ENCODE measurements around the gene TRAPPC14.

The TRAPPC14 gene

DNA sequence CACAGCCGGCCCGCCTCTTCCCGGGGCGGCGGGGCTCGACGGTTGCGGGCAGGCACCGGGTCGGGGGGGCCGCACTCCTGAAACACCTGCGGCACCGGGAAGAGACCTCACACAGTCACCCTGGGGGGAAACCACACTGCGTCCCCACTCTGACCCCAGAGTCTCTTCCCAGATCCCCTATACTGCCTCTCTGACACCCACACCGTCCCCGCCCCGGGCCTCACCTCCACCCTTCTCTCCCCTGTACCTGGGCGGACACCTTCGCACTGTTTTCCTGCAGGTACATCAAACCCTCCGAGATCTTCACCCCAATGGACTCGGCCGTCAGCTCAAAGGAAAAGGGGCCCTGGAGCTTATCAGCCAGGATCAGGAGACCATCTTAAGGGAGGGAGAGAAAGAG, 13.3 kb upstream of the TRAPPC14 start:
- DNase-seq = no peak

DNA sequence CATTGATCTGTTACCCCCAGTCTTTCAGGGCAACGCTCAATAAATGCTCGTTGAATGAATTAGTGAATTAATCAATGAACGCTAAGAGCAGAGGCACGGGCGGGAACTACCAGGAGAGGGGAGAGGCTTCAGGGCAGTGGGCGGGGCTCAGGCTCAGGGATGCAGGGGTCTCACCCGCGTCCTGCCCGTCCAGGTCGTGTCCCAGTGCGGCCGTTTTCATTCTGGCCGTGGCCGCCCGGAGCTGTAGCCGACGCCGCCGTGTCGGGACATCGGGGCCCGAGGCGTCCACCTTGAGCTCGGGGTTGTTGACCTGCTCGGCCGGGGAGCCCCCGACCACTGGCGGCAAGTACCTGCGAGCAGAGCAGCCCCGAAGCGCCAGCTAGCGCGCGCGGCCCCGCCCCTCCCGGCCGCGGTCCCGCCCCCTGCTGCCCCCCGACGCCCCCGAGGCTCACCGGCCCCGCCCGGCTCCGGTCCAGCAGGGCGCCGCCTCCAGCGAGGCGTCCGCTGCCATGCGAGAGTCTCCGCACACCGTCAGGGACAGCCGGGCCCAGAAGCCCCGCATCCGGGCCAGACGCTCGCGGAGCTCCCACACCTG, 12.7 kb upstream of the TRAPPC14 start:
- DNase-seq = no peak

DNA sequence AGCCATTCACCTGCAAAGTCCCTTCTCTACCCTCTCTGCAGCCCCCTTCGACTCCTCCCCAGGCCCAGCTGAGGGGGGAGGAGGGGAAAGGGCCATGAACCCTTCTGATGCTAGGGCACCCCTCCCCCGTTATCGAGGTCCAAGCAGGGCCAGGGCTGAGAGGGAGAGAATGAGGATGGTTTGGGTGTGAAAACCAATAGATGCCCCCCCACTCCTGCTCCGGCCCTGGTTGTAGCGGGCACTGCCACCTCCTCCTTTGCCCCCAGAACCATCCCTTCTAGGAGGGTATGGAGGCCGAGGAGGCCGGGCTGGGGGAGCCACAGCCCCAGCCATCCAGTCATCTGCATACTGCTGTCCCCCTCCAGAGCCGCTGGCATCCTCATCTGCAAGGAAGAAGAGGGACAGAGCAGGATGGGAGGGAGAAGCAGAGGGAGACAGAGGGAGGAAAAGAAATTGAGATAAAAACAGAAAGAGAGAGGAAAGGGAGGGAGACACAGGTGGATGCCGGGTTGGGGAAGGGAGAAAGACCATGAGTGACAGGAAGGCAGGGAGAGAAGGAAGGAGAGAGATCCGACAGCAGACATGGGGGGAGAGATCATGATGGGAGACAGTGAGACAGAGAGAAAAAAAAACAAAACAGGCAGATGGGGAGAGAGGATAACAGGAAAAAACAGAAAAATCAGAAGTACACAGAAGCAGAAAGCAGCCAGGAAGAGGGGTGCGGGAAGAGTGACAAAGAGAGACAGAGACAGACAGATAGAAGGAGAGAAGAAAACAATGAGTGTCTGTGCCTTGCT, 11.8 kb upstream of the TRAPPC14 start:
- no peak for DNase-seq

DNA sequence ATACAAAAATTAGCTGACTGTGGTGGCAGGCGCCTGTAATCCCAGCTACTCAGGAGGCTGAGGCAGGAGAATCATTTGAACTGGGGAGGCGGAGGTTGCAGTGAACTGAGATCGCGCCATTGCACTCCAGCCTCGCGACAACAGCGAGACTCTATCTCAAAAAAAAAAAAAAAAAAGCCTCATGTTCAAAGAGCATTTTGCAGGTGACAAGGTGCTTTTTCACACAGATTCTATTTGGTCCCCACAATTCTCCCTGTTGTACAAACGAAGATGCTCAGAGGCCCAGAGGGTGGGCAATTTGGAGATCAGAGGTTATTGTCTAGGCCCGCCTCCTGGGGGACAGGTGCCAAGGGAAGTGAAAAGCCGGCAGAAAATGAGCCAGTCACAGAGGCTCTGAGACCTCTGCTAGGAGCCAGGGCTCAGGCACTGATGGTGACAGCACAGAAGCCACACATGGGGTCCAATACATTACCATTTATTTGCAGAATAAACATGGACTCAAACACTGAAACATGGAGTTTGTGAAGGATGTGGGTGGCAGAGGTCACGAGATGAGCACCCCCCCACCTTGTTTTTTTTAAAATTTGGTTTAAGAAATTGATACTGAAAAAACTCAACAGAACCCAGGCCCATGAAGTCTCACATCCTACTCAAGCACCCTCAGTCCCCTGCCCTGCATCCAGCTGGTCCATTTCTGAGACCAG, 10.8 kb upstream of the TRAPPC14 start:
- DNase-seq = no peak

DNA sequence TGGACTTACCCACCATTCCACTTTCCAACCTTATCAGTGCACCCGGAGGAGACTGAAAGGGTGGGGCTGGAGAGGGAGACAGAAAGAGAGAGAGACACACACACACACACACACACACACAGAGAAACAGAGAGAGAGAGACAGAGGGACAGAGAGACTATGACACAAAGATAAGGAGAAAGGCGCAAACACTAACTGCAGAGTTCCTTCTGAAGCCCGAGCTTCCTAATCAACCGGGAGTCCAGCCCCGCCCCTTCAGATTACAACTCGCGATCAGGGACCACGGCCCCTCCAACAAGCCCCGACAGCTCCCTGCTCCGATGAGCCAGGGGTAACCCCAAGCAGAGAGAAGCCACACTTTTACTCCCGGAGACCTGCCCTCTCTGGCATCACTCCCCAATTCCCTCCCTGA, 9.4 kb upstream of the TRAPPC14 start:
- DNase-seq = no peak

DNA sequence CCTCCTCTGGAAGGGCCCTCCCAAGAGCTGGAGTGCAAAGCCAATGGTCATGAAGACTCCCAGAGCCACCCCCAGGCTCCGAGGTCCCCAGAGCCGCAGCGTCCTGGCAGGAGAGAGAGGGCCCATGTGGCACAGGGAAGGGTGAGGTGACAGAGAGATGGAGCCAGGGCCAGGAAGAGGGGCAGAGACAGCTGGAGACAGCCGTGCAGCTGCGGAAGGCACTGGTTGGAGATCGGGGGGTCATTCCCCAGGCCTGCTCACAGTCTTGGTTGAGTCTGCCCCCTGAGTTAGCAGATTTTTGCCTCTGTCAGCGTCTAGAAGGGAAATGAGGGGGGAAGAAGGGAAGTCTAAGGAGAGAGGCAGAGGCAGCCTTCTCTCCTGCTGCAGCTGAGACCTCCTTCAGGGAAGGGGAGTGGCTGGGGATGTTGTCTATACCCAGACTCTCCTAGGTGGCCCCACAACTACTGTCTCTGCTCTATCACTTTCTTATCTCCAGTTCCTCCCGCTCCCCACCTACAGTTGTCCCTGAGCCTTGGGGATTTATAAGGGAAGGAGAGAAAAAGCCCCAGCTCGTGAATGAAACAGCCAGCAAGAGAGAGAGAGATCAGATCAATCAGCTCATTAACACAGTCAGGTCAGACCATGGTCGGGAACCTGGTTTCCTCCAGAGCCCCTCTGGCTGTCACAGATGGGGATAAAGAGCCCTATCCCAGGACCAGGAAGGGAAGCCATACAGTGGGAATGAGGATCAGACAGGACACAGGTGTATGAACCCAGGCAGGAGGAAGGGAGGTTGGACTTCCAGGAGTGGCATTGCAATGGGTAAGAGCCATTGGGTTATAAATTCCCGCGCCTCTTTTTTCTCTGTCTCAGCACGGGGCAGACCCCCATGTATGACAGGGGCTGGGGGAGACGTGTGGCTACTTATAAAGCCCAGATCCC, 8.7 kb upstream of the TRAPPC14 start:
- no peak for DNase-seq

DNA sequence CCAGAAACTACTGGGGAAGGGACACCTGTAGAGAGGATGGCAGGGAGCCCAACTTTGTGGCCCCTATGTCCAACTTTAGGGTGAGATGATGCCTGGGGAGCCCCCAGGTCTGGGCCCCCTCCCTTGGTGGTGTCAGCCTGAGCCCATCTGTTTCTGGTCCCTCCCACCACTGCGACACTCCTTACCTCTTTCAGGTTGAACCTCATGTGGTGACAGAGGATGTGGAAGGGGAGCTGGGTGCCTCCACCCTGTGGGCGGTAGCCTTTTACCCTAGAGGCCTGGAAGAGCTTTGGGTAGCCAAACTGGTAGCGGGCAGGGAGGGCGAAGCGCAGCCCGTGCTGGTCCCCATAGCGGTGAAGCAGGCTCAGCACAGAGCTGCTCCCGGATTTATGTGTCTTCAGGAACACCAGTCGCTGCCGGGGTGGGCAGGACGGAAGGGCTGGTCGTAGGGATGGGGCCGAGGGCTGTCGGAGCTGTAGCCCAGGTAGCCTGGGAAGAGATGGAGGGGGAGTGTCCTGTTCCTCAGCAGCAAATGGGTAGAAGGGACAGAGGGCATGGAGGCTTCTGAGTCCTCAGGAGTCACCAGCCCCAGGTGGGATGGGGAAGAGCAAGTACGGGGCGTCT, 7.9 kb upstream of the TRAPPC14 start:
- DNase-seq = no peak

DNA sequence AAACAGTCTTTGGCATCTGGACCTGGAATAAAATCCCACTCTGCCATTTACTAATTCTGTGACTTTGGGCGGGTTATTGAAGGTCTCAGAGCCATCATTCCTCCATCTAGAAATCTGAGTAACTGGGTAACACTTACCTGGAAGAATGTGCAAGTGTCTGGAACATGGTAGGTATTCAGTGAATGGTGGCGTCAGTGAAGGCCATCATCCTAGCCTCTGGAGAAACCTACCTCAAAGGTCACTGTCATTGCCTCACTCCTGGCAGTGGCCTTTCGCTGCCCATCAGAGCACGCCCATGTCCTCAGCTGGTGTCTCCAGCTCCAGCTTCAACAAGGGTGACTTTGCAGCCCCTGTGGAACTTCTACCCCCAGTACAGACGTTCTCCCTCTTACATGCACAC, 5.3 kb upstream of the TRAPPC14 start:
- DNase-seq = no peak

DNA sequence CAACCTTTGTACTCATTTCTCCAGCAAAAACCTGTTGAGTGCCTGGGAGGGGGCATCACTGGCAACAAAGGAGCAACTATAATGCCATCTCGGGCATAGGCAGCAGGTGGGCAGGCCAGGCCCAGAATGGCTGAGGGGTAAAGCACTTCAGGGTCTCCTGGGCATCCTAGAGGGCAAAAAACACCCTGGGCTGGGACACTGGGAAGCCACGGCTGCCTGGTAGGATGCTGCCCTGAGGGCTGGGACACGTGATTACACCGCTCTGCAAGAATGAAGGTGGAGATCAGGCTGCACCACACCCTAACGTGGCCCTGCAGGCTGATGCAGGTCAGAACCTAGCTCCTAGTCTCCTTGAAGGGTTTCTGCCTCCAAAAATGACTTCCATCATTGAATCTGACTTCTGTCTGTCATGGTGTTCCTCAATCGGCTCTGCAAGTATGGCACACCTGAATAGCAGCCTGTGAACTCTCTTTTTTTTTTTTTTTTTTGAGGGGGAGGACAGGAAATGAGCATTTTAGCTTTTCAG, 4.5 kb upstream of the TRAPPC14 start:
- no peak for DNase-seq

DNA sequence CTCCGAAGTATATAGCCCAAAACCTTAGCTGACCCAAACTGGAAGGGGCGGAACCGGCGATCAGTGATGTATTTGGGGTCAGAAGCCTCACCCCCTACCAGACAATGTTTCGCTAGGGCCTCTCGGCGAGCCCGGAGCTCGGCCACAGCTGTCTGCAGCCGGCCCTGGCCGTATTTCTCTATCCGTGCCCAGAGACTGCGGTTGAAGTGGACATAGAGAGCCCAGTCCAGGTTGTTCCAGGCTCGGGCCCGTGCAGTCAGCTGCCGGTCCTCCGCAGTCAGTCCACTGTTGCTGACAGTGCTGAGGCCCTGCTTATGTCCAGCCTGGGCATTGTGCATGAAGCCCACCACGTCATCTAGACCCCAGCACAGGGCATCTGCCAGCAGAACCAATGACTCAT, 1.5 kb upstream of the TRAPPC14 start:
- no peak for DNase-seq

DNA sequence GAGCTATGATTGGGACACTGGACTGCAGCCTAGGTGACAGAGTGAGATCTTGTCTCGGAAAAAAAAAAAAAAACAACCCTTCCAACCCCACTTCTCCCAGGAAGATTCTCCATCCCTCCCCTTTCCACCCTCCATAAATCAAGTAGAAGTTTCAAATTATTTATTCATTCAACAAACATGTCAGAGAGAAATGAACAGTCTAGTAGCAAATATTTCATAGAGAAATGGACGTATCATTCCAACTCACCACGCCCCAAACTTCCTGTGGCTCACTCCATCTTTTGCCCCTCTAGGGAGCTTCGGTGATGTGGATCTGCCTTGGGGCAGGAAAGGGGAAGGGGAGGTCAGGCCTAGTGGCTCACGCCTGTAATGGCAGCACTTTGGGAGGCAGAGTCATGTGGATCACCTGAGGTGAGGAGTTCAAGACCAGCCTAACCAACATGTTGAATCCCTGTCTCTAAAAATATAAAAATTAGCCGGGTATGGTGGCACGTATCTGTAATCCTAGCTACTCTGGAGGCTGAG, 638 bp upstream of the TRAPPC14 start:
- no peak for DNase-seq

DNA sequence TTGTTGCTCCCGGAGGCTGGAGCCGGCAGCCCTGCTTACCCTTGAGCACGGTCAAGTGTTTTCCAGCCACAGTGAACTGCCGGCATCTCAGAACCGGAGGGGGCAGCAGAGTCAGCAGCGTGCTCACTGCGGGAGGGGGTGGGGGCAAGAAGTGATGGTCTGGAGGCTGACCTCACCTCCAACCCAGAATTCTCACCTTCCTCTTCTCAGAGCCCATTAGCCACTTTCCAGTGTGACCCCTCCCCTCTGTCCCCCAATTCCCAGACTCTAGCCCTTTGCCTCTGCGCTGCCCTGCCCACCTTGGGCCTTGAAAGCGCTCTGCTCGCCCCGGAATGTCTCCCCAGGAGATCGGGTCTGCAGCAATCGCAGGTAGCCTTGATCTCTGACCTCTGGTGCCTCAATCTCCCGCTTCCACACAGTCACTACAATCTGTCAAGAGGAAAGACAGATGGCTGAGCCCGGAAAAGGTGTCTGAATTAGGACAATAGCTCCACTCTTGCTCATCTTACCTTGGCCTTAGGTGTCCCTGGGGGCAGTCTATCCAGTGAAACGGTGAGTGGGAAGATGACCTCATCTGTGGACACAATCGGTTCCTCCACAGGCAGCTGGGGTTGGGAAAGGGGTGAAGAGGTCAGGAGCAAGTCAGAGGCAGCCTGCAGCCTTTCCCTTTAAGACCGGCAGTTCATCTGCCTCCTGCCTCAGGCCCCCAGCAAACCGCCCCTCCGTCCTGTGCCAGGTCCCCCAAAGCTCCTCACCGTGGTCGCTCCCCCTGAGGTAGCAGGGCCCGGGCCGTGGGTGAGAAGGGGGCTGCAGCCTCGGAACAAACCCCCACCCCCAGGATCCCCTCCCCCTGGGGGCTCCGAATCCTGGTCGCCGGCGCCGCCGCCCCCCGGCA, 942 bp downstream of the TRAPPC14 start:
- no peak for DNase-seq

DNA sequence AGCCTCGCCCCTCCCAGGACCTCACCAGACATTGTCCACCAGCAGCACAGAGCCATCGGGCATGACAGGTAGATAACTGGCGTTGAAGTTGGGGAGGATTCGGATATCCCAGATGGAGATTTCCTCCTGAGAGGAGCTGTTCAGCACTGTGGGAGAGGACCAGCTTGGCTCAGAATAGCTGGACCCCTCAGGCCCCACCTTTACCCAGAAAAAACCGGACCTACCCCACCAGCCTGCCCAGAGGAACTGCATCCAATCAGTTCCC, 1.5 kb downstream of the TRAPPC14 start:
- DNase-seq = no peak

DNA sequence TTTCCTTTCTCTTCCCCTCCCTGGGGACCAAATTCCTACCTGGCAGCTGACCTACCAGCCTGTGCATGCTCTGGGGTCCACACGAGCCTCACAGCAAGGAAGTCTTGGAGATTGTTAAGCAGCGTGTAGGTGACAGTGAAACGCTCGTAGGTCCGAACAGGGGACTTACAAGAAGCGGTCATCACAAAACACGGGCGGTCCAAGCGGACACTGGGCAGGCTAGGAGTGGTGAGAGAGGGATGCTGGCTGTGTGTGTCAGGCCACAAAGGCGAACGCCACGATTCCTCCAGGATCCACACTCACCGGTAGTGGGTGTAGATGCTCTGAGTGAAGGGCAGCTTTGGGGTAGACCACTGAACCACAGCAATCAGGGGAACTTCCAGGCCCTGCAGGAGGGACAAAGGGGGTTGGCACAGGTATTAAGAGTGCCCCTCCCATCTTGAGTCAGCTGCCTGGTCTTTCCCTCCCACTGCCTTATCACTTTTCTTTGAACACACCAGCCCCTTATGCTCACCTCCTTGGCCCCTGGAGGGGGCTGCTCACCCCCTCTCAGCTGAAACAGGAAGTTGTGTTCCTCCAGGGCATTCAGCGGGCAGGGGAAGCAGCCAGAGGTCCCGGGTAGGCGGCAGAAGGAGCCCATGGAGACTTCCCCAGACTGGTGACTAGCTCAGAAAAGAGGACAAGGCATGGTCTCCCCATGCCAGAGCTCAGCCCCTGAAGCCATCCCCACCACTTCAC, 2.0 kb downstream of the TRAPPC14 start:
- DNase-seq = no peak

DNA sequence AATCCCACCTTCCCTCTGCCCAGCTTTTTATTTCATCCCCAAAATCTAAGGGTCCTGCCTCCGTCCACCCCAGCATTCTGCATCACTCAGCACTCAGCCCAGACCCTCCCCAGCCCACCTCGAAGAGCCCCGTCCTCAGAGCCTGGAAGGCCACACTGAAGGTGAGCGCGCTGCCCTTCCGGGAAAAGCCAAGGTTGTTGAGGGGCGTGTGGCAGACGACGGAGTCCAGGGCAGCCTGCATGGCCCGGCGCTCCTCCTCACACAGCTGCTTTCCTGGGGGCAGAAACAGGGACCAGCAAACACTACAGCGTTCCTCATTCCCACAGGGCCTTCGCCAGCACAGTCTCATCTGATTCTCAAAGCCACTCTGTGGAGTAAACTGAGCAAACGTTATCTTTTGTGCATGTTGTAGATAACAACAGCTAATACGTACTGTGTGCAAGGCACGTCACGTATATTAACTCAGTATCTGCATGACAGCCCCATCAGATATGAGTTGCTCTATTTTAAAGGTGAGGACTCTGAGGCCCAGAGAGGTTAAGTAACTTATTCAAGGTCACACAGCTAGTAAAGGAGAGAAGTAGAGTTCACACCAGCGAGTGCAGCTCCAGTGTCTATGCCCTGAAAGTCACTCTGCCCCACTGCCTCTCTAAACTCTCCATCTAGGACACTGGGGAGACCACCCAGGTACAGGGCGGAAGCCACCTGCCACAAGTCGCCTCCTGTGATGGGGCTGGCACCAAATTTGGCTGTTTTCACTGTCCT, 2.8 kb downstream of the TRAPPC14 start:
- no peak for DNase-seq

DNA sequence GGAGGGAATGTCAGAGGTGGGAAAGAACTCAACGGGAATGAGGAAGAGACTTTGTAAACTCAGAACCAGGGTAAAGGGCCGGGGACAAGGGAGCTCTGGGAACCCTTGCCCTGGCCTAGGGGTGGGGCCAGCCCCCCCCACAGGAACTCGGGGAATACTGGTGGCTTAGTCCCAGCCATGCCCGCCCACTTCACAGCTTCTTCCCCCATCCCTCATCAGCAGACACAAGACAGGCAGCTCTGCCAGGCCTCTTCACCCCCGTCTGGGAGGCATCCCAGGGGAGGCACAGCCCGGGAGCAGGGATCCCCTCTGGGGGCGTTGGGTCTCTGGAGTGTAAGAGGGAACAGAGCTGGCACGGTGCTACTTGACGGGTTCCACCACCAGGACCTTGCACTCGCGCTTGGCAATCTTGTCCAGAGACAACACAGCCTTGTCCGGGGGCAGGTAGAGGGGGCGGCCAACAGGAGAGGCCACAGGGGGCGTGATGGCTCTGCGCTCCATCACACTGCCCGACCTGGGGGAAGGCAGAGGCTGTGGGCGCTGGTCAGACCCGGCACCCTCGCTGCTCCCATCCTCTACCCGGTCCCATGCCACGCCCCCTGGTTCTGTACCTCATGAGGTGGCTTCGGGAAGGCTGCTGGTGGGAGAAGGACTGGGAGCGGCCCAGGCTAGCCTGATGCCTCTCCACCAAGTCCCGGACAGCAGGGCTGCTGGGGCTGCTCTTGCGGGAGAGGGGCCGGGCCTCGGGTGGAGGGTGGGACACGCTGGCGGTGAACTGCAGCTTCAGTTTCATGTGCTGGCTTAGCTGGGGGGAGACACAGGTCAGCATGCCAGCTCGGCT, 3.7 kb downstream of the TRAPPC14 start:
- no peak for DNase-seq

DNA sequence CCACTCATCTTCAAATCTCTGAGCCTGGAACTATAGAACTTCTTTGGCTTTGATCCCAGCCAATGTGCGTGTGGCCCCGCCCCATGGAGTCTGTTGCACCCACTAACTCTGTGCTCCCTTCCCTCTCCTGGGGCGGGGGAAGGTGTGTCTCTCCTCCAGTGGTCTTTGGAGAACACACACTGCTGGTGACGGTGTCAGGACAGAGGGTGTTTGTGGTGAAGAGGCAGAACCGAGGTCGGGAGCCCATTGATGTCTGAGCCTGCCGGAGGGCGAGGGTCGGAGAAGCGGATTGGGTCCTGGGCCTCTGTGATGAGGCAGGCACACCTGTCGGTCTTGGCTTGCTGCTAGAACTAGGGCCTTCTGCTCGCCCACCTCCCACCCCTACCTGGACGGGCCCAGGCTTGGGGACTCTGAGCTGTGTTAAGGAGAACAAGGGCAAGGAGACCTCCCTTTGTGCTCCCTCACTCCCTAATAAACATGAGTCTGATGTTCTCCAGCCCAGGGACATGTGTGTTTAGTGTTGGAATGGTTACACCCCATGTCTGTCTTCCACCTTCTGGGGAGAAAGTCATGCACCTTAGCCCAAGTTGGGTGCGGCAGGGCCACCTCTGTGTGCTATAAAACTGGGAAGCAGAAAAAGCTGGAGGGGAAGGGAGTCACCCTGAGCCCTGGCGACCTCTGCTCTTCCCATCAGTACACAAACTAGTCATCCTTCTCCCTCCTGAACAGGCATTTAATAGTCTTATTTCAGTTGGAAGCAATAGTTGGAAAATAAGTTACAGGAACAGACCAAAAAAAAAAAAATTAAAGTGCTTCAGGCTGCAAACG, 4.6 kb downstream of the TRAPPC14 start:
- DNase-seq = no peak

Measured in activated CD8-positive, alpha-beta memory T cell treated with anti-CD3 and anti-CD28 coated beads for 24 hours (primary cell).